ENCODE data around the gene ADGRG2. TPM values are rescaled to one million over a fixed set of nuclear protein-coding genes. Genes with fewer than 3 reads are reported as not detected.

ADGRG2 gene
- total and polyA plus RNA-seq, 2 donors (not counting 1 experiment from before 2014, with no cell fraction given) = not detected

- no peaks in the 10 kb centered on the region for H3K27me3 Mint-ChIP-seq
- no peak overlapping the region for H3K4me3 Mint-ChIP-seq
- Histone ChIP-seq H3K4me3 (ENCODE audit: control extremely low read depth in 1 of 5, extremely low read depth in 1 of 5, insufficient read depth in 1 of 5, low read depth in 2 of 5, low read length in 4 of 5) (no peak overlapping the region), H3K4me1 (ENCODE audit: control insufficient read depth in 2 of 2, insufficient read depth in 2 of 2, low read length in 2 of 2) (no peaks in the 10 kb centered on the region), H4K20me1 (ENCODE audit: control insufficient read depth, insufficient read depth, low read length, poor library complexity, severe bottlenecking) (peaks cover 4% of the 10 kb centered on the region), H3K27me3 (replicated peaks in 1 of 4; ENCODE audit: control extremely low read depth in 1 of 4, control insufficient read depth in 3 of 4, insufficient read depth in 4 of 4, low read length in 3 of 4) (no peaks in the 10 kb centered on the region), H3K27ac (ENCODE audit: low read length in 2 of 2) (no peak overlapping the region), H3K4me2 (replicated peaks; ENCODE audit: low read depth, low read length, poor library complexity, severe bottlenecking) (no peak overlapping the region), H3K9ac (ENCODE audit: low read length) (no peak overlapping the region), H3K79me2 (ENCODE audit: control insufficient read depth, insufficient read depth, low read length) (peaks cover 10% of the 10 kb centered on the region), H2AFZ (ENCODE audit: insufficient read depth, low read depth, low read length, poor library complexity, severe bottlenecking) (no peak overlapping the region), H3K9me3 (ENCODE audit: control extremely low read depth in 1 of 3, control insufficient read depth in 2 of 3, insufficient read depth in 1 of 3, low read length in 2 of 3) (no peaks in the 10 kb centered on the region), H3K36me3 (replicated peaks in 1 of 2; ENCODE audit: control extremely low read depth in 1 of 2, control insufficient read depth in 1 of 2, extremely low read depth in 1 of 2, insufficient read depth in 2 of 2, low read length in 1 of 2) (no peaks in the 10 kb centered on the region)
- no peak for TF ChIP-seq EZH2 (IDR thresholded peaks at IDR 0.05; ENCODE audit: borderline replicate concordance, insufficient read depth, low read depth, low read length, poor library complexity, severe bottlenecking)
- TF ChIP-seq, protein P1, sequence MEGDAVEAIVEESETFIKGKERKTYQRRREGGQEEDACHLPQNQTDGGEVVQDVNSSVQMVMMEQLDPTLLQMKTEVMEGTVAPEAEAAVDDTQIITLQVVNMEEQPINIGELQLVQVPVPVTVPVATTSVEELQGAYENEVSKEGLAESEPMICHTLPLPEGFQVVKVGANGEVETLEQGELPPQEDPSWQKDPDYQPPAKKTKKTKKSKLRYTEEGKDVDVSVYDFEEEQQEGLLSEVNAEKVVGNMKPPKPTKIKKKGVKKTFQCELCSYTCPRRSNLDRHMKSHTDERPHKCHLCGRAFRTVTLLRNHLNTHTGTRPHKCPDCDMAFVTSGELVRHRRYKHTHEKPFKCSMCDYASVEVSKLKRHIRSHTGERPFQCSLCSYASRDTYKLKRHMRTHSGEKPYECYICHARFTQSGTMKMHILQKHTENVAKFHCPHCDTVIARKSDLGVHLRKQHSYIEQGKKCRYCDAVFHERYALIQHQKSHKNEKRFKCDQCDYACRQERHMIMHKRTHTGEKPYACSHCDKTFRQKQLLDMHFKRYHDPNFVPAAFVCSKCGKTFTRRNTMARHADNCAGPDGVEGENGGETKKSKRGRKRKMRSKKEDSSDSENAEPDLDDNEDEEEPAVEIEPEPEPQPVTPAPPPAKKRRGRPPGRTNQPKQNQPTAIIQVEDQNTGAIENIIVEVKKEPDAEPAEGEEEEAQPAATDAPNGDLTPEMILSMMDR (IDR thresholded peaks at IDR 0.05) = no peak
- intact Hi-C loops (cut with micrococcal nuclease) = no loop called here
- 91% methylated on average over 7 of the region's 7 CpGs for WGBS (ENCODE audit: insufficient coverage)
- ATAC-seq (ENCODE audit: low read depth) (no peak), DNase-seq (no peak)
- H3K27ac Mint-ChIP-seq = no peak overlapping the region
- ChIA-PET CTCF (no interaction called here), POLR2A (no interaction called here)
- no peaks in the 10 kb centered on the region for H3K4me1 Mint-ChIP-seq
- no peaks in the 10 kb centered on the region for H3K9me3 Mint-ChIP-seq (ENCODE audit: insufficient read depth)
Measured at GRCh38 chrX:18973527-18974192, 148.6 kb downstream of the ADGRG2 start.

GRCh38 chrX:18971506-18971905 is 150.8 kb downstream of the ADGRG2 start:
- TF ChIP-seq, protein P1 (IDR thresholded peaks at IDR 0.05) = no peak
- TF ChIP-seq EZH2 (IDR thresholded peaks at IDR 0.05; ENCODE audit: borderline replicate concordance, insufficient read depth, low read depth, low read length, poor library complexity, severe bottlenecking) = no peak
- WGBS (ENCODE audit: insufficient coverage) = no CpG with 5 or more reads among the region's 2 CpGs
- Histone ChIP-seq H3K4me3 (ENCODE audit: control extremely low read depth in 1 of 5, extremely low read depth in 1 of 5, insufficient read depth in 1 of 5, low read depth in 2 of 5, low read length in 4 of 5) (no peak overlapping the region), H3K79me2 (ENCODE audit: control insufficient read depth, insufficient read depth, low read length) (peaks cover 18% of the 10 kb centered on the region), H3K36me3 (replicated peaks in 1 of 2; ENCODE audit: control extremely low read depth in 1 of 2, control insufficient read depth in 1 of 2, extremely low read depth in 1 of 2, insufficient read depth in 2 of 2, low read length in 1 of 2) (no peaks in the 10 kb centered on the region), H4K20me1 (ENCODE audit: control insufficient read depth, insufficient read depth, low read length, poor library complexity, severe bottlenecking) (peaks cover 4% of the 10 kb centered on the region), H2AFZ (ENCODE audit: insufficient read depth, low read depth, low read length, poor library complexity, severe bottlenecking) (no peak overlapping the region), H3K27me3 (replicated peaks in 1 of 4; ENCODE audit: control extremely low read depth in 1 of 4, control insufficient read depth in 3 of 4, insufficient read depth in 4 of 4, low read length in 3 of 4) (no peaks in the 10 kb centered on the region), H3K27ac (ENCODE audit: low read length in 2 of 2) (no peak overlapping the region), H3K9me3 (ENCODE audit: control extremely low read depth in 1 of 3, control insufficient read depth in 2 of 3, insufficient read depth in 1 of 3, low read length in 2 of 3) (no peaks in the 10 kb centered on the region), H3K9ac (ENCODE audit: low read length) (no peak overlapping the region), H3K4me2 (replicated peaks; ENCODE audit: low read depth, low read length, poor library complexity, severe bottlenecking) (no peak overlapping the region), H3K4me1 (ENCODE audit: control insufficient read depth in 2 of 2, insufficient read depth in 2 of 2, low read length in 2 of 2) (no peaks in the 10 kb centered on the region)
- Mint-ChIP-seq H3K4me1 (no peaks in the 10 kb centered on the region), H3K27ac (no peak overlapping the region), H3K27me3 (no peaks in the 10 kb centered on the region), H3K9me3 (ENCODE audit: insufficient read depth) (no peaks in the 10 kb centered on the region), H3K4me3 (no peak overlapping the region)
- POLR2A ChIA-PET = no interaction called here
- CTCF ChIA-PET = no interaction called here
- intact Hi-C loops (cut with micrococcal nuclease) = no loop called here
- DNase-seq (no peak), ATAC-seq (ENCODE audit: low read depth) (no peak)

Measured in B cell (primary cell).